GM20000 (cell line): ENCODE results near the gene EMD.
A peak's percentile ranks its signal among the peaks of the same experiment; 100 is the strongest.
"Not testable (repeated sequence)": the region's sequence is repeated elsewhere in the genome, so short reads cannot be mapped to it uniquely, and the experiment has no call there.

Experiments used
- DNase-seq: peaks from one replicate; pipeline ENCODE4 v3.0.0; 2012; ENCODE audit warnings: low spot score
- TF ChIP-seq, protein P1 (sequence below): IDR thresholded peaks from 2 replicates; pipeline ENCODE4 v1.5.1; 2012; ENCODE audit warnings: mild to moderate bottlenecking, control low read depth; ENCODE audit errors: extremely low read depth, missing control alignments

Gene EMD

DNA sequence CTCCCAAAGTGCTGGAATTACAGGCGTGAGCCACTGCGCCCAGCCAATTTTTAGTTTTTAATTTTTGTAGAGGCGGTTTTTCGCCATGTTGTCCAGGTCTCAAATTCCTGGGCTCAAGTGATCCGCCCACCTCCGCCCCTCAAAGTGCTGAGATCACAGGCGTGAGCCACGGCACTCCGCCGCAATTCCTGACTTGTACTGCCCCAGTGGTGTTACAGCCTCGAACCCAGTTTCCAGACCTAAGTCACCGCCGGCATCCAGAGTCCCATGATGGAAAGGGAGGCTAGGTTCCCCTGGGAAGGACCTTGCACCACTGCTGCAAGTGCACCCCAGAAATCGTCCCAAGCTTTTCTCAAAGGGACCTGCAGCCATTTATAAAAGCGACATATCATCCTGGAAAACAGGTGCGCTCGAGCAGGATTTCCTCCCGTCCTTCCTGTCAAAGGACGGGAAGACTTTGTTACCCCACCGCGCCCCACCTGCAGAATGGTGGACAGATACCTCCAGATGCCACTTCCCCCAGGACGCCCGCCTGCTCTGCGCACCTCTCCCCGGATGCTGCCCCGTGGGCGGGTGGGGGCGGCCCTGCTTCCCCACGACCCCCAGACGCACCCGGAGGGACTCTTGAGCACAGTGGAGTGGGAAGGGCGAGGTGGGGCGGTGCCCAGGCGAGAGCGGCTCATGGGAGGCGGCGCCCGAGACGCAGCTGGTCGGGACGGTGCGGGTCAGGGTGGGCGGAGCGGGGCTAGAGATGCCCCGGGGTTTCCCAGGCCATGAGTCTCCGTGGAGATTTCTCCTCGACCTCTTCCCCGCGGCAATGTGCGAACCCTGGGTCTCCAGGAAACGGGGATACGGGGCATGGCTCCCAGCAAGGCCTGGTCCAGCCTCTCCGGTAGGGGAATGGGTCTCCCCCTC is 18.1 kb downstream of the EMD start:
- TF ChIP-seq, protein P1, sequence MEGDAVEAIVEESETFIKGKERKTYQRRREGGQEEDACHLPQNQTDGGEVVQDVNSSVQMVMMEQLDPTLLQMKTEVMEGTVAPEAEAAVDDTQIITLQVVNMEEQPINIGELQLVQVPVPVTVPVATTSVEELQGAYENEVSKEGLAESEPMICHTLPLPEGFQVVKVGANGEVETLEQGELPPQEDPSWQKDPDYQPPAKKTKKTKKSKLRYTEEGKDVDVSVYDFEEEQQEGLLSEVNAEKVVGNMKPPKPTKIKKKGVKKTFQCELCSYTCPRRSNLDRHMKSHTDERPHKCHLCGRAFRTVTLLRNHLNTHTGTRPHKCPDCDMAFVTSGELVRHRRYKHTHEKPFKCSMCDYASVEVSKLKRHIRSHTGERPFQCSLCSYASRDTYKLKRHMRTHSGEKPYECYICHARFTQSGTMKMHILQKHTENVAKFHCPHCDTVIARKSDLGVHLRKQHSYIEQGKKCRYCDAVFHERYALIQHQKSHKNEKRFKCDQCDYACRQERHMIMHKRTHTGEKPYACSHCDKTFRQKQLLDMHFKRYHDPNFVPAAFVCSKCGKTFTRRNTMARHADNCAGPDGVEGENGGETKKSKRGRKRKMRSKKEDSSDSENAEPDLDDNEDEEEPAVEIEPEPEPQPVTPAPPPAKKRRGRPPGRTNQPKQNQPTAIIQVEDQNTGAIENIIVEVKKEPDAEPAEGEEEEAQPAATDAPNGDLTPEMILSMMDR, result no peak
- peak; percentile 61 for DNase-seq

DNA sequence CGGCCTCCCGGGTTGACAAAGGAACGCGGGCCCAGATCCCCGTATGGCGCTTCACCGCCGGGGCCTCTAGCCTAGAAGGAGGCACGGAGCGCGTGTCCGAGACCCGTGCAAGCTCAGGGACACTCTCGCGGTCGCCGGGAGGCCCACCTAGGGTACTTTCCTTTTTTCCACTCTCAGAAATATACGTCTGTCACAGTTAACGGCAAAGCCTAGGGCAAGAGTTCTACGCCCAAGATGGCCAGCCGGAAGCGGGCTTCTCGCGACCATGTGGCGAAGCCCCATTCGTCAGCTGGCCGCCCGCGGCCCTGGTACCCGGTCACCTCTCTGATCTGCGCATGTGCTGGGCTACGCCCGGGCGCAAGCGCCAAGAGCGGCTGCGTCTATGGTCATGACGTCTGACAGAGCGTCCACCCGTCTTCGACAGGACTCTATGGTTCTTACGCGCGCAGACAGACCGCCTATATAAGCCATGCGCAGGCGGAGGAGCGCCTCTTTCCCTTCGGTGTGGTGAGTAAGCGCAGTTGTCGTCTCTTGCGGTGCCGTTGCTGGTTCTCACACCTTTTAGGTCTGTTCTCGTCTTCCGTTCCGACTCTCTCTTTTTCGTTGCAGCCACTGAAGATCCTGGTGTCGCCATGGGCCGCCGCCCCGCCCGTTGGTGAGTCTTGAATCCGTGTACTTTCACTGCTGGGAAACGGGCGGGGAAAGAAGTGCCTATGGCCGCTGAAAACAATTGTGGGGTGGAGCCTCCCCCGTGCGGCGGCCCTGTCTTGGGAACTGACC is 19.0 kb downstream of the EMD start, which contains the start of gene RPL10:
Gene RPL10, plus strand, starts transcription at position 490 of the 780 bp plus-strand sequence. Its CDS starts 143 bp downstream, at position 633.
- TF ChIP-seq, protein P1, result no peak
- peak; percentile 91 for DNase-seq

DNA sequence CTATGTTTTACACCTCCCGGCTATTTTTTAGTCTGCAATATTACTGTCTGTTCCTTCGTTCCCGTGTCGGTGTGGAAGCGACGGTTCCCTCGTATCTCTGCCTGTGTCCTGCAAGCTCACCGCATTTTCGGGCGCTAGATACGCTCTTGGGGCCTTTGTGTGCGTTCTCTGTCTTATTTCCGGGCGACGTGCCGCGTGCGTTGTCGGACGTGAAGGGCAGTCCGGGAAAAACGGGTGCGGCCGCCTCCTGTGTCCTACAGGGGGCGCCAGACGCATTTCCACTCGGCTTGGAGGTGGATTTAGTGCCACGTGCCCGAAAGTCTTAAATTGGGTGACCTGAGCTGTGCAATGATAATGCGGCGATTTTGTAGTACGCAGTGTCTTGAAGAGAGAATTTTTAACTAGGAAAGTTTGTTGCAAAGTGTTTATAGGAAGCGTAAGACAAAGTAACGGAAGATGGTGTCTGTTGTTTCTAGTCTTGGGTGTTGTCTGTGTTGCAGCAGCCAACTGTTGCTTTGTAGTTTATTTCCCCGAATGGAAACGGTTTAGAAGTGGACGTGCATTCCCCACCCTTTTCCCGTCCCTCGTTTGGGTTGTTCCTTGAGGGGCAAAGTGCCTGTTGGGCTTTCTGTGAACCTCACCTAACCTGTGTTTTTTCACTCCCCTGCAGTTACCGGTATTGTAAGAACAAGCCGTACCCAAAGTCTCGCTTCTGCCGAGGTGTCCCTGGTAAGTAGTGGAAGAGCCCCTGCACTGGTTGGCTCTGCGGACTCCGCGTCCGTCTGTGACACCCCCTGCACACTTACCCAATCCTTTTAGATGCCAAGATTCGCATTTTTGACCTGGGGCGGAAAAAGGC is 19.8 kb downstream of the EMD start:
- peak; percentile 57 for DNase-seq
- TF ChIP-seq, protein P1, result peak; percentile 63

DNA sequence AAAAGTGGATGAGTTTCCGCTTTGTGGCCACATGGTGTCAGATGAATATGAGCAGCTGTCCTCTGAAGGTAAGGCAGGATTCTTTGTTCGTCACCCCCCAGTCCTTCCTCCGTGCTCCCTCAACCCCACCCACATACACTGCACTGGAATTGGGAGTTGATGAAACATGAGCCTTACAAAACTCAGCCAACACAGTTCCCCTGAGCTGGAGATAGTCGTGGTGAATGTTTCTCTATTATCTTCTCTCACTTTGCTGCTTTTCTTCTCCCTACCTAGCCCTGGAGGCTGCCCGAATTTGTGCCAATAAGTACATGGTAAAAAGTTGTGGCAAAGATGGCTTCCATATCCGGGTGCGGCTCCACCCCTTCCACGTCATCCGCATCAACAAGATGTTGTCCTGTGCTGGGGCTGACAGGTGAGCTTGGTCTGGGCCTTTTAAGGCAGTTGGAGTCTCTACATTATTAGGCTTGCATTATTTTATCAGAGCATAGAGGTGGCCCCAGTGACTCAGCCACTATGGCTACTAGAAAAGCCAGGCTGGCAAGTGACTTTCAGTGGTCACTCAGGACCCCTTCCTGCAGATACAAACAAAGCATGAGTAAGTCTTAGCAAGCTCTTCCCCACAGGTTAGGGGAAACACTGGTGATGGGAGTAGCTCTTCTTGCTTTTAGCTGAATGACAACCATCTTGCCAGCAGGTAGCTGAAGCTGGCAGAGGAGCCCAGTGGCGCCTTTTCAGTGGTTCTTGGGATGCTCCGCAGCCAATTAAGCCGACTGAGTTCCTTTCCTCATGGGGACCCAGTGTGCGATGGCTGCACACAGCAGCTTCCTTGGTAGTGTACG is 20.7 kb downstream of the EMD start:
- DNase-seq, result no peak
- TF ChIP-seq, protein P1, result no peak

DNA sequence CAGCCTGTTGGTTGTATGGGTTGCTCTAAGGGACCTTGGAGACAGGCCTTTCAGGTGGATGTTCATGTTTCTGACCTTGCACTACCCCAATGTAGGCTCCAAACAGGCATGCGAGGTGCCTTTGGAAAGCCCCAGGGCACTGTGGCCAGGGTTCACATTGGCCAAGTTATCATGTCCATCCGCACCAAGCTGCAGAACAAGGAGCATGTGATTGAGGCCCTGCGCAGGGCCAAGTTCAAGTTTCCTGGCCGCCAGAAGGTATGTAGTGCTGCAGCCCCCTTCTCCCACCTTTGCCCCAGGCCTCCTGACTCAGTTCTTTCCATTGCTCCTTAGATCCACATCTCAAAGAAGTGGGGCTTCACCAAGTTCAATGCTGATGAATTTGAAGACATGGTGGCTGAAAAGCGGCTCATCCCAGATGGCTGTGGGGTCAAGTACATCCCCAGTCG is 21.3 kb downstream of the EMD start:
- DNase-seq, result not testable (repeated sequence)

DNA sequence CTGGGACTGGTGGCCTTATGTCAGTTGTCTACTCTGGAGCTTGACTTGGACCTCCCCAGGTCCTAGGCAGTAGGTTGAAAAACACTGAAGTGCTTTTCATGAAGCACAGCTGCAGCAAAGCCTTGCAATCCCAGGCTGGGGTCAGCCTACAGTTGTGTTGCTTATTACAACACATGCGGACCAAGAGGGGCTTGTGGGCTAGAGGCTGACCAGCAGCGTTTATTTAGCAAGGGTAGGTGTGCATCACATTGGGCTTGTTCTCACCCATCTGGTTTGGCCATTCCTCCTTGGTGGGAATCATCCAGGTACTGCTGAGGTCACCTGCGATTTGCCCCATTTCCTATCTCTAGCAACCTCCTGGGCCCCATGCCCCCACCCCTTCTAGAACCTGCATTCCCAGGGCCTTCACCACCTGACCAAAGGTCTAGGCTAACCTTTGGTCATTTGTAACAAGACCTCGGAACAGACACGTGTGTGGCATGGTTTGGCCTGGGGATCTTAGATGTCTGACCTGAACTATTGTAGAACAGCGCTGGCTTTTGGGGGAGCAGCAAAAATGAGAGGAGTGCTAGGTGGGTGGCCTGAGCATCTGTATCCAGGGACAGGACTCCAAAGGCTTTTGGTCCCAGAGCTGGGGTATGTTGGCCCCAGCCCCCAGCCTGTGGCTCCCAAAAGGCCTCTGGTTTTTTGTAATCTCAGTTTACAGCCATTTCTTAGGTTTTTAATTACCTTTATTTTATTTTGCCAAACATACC is 22.1 kb downstream of the EMD start:
- TF ChIP-seq, protein P1, result no peak
- DNase-seq, result no peak
